AG04450 (cell line): Measurements from ENCODE around the gene CEP295NL. TPM values are rescaled to one million over a fixed set of nuclear protein-coding genes. Genes with fewer than 3 reads are reported as not detected.

Source experiments
- CTCF ChIA-PET: fragments of 300-600, 350-600 bp; formaldehyde crosslinking; extraction: SDS; loops from one replicate; lab custom pipeline; 2022; ENCODE audit warnings: antibody characterized with exemption, inconsistent platforms; lab: Charles Lee
- POLR2A ChIA-PET: fragments of 350-600 bp; formaldehyde crosslinking; extraction: SDS; loops from one replicate; lab custom pipeline; 2021; ENCODE audit warnings: antibody characterized with exemption, inconsistent platforms; lab: Yijun Ruan, JAX
- DNase-seq: peaks from one replicate; pipeline ENCODE4 v3.0.0-alpha.2; 2011; ENCODE audit warnings: low read depth, low spot score
- H3K27ac ChIP-seq: one replicate; pipeline ENCODE4 v1.5.1; 2012; ENCODE audit warnings: low read depth, low read length, control low read depth
- H3K27me3 ChIP-seq: one replicate; pipeline ENCODE4 v1.6.0; 2012; ENCODE audit warnings: low read length; ENCODE audit not compliant: control insufficient read depth, insufficient read depth
- H3K4me3 ChIP-seq: 2 replicates; pipeline ENCODE4 v1.5.1; 2011; ENCODE audit warnings: mild to moderate bottlenecking, low read depth, low read length, control low read depth
- H3K9me3 ChIP-seq: 2 replicates; pipeline ENCODE4 v1.5.1; 2012; ENCODE audit warnings: low read length; ENCODE audit not compliant: control insufficient read depth, insufficient read depth
- polyA plus RNA-seq: library from polyadenylated mRNA; depleted of rRNA; stranded (reverse); fragments of >200 nt; gene quantifications from 2 replicates; pipeline ENCODE4 v1.2.3, GENCODE V29; 2011
- TF ChIP-seq, protein P1 (sequence below): IDR thresholded peaks from 2 replicates; pipeline ENCODE4 v1.5.1; 2011; ENCODE audit warnings: low read depth, low read length, control low read depth, inconsistent platforms

CEP295NL gene
- polyA plus RNA-seq, 1 experiment: 0.11 TPM

DNA sequence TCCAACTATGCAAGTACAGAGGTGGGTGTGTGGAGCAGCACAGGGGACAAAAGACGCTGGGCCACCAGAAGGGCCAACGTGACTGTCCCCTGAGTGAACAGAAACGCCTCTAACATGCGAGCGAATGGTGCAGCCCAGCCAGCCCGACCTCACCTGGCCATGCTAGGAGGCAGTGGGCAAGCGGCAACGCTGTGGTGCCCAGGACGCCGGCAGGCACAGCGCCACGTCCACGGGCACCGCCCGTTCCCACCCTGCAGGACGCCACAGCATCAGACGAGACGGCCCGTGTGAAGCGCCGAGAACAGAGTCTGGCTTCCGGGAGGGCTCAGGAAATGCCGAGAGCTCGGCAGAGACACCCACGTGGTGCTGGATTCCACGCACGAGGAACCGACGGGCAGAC lies 2.2 kb downstream of the CEP295NL start:
- ChIA-PET POLR2A (interaction anchor here (0.6 kb wide), 1 partner anchor 20 kb away, joined by 4 read pairs; no protein-coding TSS in a partner anchor), CTCF (interaction anchor here (1.0 to 2.1 kb wide), 2 partner anchors 70 to 77 kb away, joined by 3 to 6 read pairs; no protein-coding TSS in a partner anchor)
- Histone ChIP-seq H3K27ac (no peak overlapping the region), H3K4me3 (no peak overlapping the region), H3K27me3 (no peaks in the 10 kb centered on the region), H3K9me3 (no peaks in the 10 kb centered on the region; the same call in 1 of the 2 replicates)
- TF ChIP-seq, protein P1, sequence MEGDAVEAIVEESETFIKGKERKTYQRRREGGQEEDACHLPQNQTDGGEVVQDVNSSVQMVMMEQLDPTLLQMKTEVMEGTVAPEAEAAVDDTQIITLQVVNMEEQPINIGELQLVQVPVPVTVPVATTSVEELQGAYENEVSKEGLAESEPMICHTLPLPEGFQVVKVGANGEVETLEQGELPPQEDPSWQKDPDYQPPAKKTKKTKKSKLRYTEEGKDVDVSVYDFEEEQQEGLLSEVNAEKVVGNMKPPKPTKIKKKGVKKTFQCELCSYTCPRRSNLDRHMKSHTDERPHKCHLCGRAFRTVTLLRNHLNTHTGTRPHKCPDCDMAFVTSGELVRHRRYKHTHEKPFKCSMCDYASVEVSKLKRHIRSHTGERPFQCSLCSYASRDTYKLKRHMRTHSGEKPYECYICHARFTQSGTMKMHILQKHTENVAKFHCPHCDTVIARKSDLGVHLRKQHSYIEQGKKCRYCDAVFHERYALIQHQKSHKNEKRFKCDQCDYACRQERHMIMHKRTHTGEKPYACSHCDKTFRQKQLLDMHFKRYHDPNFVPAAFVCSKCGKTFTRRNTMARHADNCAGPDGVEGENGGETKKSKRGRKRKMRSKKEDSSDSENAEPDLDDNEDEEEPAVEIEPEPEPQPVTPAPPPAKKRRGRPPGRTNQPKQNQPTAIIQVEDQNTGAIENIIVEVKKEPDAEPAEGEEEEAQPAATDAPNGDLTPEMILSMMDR: no peak
- no peak for DNase-seq

DNA sequence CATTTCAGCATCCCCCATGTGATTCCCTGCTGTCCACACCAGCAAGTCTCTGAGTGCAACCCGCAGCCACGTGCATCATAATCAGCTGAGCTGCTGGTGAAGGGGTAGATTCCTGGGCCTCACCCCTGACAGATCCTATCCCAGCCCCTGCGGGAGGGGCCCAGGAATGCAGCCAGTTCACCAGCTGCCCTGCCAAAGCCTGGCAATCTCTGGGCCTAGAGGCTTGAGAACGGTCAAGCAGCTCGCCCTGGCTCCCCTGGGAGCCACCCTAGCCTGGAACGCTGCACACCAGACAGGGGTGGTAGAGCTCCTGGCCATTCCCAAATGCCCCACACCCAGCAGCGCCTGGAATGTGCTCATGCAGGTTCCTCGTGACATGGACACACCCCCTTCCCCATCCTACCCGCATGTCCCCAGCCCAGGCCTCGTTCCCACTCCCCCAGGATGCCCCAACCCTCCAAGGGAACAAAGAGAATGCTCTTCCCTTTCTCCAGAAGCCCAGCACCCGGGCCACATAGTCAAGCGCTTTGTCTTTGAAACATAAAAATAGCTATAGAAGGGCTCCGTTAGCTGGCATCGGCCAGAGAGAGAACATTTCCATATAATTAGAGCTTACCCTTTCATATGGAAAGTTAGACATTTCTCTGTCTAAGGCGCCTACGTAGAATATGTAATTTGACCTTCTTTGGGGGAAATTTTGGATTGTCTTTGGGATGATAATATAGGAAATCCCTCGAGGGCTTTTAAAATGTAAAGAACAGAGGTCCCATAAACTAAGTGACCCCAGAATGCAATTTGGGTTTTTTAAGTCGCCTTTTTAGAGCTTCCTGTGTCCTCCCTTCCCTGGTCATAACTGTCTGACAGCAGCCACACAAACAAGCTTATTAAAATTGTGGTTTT lies 3.4 kb downstream of the CEP295NL start:
- H3K9me3 ChIP-seq: no peaks in the 10 kb centered on the region; the same call in 1 of the 2 replicates
- CTCF ChIA-PET: interaction anchor here (1.5 to 2.1 kb wide), 2 partner anchors 34 to 71 kb away, joined by 4 to 6 read pairs; no protein-coding TSS in a partner anchor
- DNase-seq: no peak
- H3K27ac ChIP-seq: no peak overlapping the region
- H3K4me3 ChIP-seq: no peak overlapping the region
- POLR2A ChIA-PET: interaction anchor here (1.4 kb wide), 2 partner anchors 16 to 31 kb away, joined by 3 read pairs; no protein-coding TSS in a partner anchor
- TF ChIP-seq, protein P1: no peak
- no peaks in the 10 kb centered on the region for H3K27me3 ChIP-seq

DNA sequence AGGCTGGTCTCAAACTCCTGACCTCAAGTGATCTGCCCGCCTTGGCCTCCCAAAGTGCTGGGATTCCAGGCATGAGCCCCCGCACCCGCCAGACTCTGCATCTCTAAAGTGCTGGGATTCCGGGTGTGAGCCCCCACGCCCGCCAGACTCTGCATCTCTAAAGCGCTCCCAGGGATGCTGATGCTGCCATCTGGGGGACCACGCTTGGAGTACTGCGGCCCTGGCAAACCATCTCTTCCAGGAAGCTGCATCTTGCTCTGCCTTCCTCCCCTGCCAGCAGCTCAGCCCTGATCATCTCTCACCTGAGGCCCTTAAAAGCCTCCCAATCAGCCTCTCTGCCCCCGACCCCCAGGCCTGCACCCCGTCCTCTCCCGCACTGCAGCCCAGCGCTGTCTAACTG lies 4.1 kb downstream of the CEP295NL start:
- POLR2A ChIA-PET: interaction anchor here (1.4 kb wide), 2 partner anchors 15 to 30 kb away, joined by 3 read pairs; no protein-coding TSS in a partner anchor
- CTCF ChIA-PET: interaction anchor here (1.5 kb wide), 1 partner anchor 33 kb away, joined by 4 read pairs; no protein-coding TSS in a partner anchor
- Histone ChIP-seq H3K27me3 (no peaks in the 10 kb centered on the region), H3K4me3 (no peak overlapping the region), H3K27ac (no peak overlapping the region), H3K9me3 (no peaks in the 10 kb centered on the region; the same call in 1 of the 2 replicates)
- TF ChIP-seq, protein P1: no peak
- no peak for DNase-seq

DNA sequence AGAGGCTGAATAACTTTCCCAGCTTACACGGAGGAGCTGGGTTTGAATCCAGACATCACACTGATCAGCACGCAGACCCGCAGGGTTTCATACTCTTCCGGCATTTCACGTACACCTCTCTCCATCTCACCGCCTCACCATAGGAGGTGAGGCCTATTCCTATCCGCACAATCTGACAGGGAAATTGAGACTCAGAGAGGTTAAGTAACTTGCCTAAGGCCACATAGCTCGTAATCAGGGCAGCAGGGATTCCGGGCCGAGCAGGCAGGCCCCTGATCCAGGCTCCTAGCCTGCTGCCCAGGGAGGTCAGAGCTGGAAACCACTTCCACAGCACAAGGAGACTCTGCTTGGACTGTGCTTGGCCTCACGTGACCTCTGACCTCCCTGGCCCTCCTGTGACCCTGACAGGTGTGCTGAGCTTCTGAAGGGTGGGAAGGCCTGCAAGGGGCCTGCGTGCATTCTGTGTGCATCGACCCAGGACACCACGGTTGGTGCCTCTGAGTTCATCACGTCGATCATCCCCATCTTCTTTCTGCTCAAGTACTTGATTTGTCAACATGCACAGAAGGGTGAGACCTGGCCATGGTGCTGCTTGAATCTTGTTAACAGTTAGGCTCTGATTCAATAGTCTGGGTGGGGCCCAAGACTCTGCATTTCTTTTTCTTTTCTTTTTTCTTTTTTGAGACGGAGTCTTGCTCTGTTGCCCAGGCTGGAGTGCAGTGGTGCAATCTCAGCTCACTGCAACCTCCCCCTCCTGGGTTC lies 4.7 kb downstream of the CEP295NL start:
- Histone ChIP-seq H3K27me3 (no peaks in the 10 kb centered on the region), H3K27ac (no peak overlapping the region), H3K9me3 (no peaks in the 10 kb centered on the region; the same call in 1 of the 2 replicates), H3K4me3 (no peak overlapping the region)
- TF ChIP-seq, protein P1: no peak
- POLR2A ChIA-PET: interaction anchor here (0.9 to 1.4 kb wide), 2 partner anchors 14 to 30 kb away, joined by 3 read pairs; no protein-coding TSS in a partner anchor
- DNase-seq: no peak
- CTCF ChIA-PET: no interaction called here
